Adrenal gland (tissue), 5 donors: ENCODE results near the gene SYNGAP1.

Experiments
- POLR2A ChIP-seq, 2 donors: fragments of 450-650 bp; IDR thresholded peaks; one replicate each; pipeline ENCODE4 v1.6.1; 2017; ENCODE audit warnings: antibody characterized with exemption in 2 of 2, mild to moderate bottlenecking in 2 of 2, moderate library complexity in 1 of 2
- TF ChIP-seq, protein P1 (sequence below), 6 experiments: fragments of 450-650 bp in 4 of 6; fragments of 200-600 bp in 2 of 6; sonication (generic) in 1 of 6; IDR thresholded peaks; 1 replicate in 5 of 6; 2 replicates in 1 of 6; pipeline versions ENCODE4 v1.5.1 to v1.8.0; 2016 to 2021; ENCODE audit warnings: antibody characterized with exemption in 6 of 6, mild to moderate bottlenecking in 2 of 6, moderate library complexity in 1 of 6
- donor health status: DM: no; HTN: no; CAD: no.

DNA sequence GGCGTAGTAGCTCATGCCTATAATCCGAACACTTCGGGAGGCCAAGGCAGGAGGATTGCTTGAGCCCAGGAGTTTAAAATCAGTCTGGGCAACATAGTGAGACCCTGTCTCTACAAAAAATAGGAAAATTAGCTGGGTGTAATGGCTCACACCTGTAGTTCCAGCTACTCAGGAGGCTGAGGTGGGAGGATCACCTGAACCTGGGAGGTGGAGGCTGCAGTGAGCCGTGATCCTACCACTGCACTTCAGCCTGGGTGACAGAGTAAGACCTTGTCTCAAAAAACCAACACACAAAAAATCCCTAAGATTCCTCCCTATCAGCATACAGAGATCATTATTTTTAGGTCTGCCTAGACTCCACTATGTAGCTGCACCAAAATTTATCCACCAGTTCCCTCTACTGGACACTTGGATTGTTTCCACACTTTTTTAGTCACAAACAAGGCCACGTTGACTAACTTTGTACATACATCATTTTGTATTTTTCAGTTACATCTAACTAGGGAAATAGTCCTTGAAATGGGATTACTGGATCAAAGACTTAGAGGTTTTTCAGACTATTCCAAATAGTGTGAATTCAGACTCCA lies 12.6 kb upstream of the SYNGAP1 start:
- TF ChIP-seq, protein P1, sequence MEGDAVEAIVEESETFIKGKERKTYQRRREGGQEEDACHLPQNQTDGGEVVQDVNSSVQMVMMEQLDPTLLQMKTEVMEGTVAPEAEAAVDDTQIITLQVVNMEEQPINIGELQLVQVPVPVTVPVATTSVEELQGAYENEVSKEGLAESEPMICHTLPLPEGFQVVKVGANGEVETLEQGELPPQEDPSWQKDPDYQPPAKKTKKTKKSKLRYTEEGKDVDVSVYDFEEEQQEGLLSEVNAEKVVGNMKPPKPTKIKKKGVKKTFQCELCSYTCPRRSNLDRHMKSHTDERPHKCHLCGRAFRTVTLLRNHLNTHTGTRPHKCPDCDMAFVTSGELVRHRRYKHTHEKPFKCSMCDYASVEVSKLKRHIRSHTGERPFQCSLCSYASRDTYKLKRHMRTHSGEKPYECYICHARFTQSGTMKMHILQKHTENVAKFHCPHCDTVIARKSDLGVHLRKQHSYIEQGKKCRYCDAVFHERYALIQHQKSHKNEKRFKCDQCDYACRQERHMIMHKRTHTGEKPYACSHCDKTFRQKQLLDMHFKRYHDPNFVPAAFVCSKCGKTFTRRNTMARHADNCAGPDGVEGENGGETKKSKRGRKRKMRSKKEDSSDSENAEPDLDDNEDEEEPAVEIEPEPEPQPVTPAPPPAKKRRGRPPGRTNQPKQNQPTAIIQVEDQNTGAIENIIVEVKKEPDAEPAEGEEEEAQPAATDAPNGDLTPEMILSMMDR (IDR thresholded peaks at IDR 0.05): peak; percentile 33 to 55 (median 49)
- TF ChIP-seq POLR2A (IDR thresholded peaks at IDR 0.05): no peak
